ENCODE results near the gene ADCYAP1R1. TPM values are rescaled to one million over a fixed set of nuclear protein-coding genes. Genes with fewer than 3 reads are reported as not detected.

ADCYAP1R1 gene
- total RNA-seq, 1 experiment from 2014 or later = 0.12 TPM

DNA sequence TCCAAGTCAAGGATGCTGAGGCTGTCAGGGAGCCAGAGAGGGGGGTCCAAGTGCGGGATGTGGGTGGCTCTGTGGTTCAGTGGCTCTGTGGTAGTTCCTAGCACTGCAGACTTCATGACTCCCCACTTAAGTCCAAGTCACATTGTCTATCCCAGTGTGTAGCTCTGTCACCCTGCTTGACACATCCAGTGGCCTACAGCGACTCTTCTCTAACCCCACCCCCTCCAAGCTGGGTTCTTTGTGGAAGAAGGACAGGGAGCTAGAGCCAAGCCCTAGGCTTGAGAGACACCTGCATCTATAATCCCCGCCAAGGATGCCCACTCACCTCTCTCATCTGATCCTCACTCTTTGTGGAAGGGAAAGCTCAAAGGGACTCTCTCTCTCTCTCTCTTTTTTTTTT lies 57.6 kb downstream of the ADCYAP1R1 start:
- ChIA-PET RAD21 (ENCODE audit: low non-redundant PET in 1 of 2, low total read pairs in 2 of 2, uncharacterized antibody in 2 of 2, unreplicated experiment in 2 of 2) (no interaction called here), POLR2A (no interaction called here), CTCF (no interaction called here)
- Histone ChIP-seq H3K4me1 (ENCODE audit: control insufficient read depth in 1 of 2, insufficient read depth in 2 of 2, low read length in 2 of 2) (no peaks in the 10 kb centered on the region), H3K27ac (ENCODE audit: low read depth, low read length) (no peak overlapping the region), H3K9ac (ENCODE audit: low read length) (no peak overlapping the region), H3K36me3 (ENCODE audit: control insufficient read depth in 1 of 2, insufficient read depth in 2 of 2, low read length in 2 of 2) (no peaks in the 10 kb centered on the region), H3K4me2 (ENCODE audit: low read length) (no peak overlapping the region), H3K9me2 (ENCODE audit: insufficient read depth) (no peaks in the 10 kb centered on the region), H3K9me3 (ENCODE audit: control insufficient read depth in 1 of 2, insufficient read depth in 1 of 2, low read depth in 1 of 2, low read length in 2 of 2) (no peaks in the 10 kb centered on the region), H4K20me1 (ENCODE audit: insufficient read depth) (no peaks in the 10 kb centered on the region), H3K27me3 (ENCODE audit: insufficient read depth, low read length) (peaks cover 36% of the 10 kb centered on the region), H3K4me3 (replicated peaks in 1 of 2; ENCODE audit: low read depth in 1 of 2, low read length in 2 of 2) (no peak overlapping the region), H2AFZ (ENCODE audit: low read depth, low read length, poor library complexity, severe bottlenecking) (no peak overlapping the region), H3K79me2 (ENCODE audit: insufficient read depth, low read length) (no peaks in the 10 kb centered on the region)
- DNase-seq (ENCODE audit: low read depth, low spot score) (no peak), ATAC-seq (no peak)
- intact Hi-C loops (cut with micrococcal nuclease) = no loop called here
- BruUV-seq (replicated peaks) = no TSS peak
- TF ChIP-seq RAD21 (IDR thresholded peaks at IDR 0.05; ENCODE audit: low read depth) = no peak

GRCh38 chr7:31110331-31111108 lies 58.4 kb downstream of the ADCYAP1R1 start:
- no peak for TF ChIP-seq SP1 (IDR thresholded peaks at IDR 0.05; ENCODE audit: low read depth)
- TF ChIP-seq REST (IDR thresholded peaks at IDR 0.05; ENCODE audit: low read depth) = no peak
- TF ChIP-seq, protein P1, sequence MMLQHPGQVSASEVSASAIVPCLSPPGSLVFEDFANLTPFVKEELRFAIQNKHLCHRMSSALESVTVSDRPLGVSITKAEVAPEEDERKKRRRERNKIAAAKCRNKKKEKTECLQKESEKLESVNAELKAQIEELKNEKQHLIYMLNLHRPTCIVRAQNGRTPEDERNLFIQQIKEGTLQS (IDR thresholded peaks at IDR 0.05) = no peak
- no peak for TF ChIP-seq POLR2AphosphoS5 (IDR thresholded peaks at IDR 0.05; ENCODE audit: low read depth, low read length)
- TF ChIP-seq JUND (IDR thresholded peaks at IDR 0.05) = no peak
- no peak for TF ChIP-seq EZH2 (IDR thresholded peaks at IDR 0.05)
- DNase-seq (ENCODE audit: low read depth, low spot score) (no peak), ATAC-seq (no peak)
- Histone ChIP-seq H3K4me2 (ENCODE audit: low read length) (no peak overlapping the region), H3K4me1 (ENCODE audit: control insufficient read depth in 1 of 2, insufficient read depth in 2 of 2, low read length in 2 of 2) (no peaks in the 10 kb centered on the region), H3K36me3 (ENCODE audit: control insufficient read depth in 1 of 2, insufficient read depth in 2 of 2, low read length in 2 of 2) (no peaks in the 10 kb centered on the region), H3K9ac (ENCODE audit: low read length) (no peak overlapping the region), H3K4me3 (replicated peaks in 1 of 2; ENCODE audit: low read depth in 1 of 2, low read length in 2 of 2) (no peak overlapping the region), H3K27me3 (ENCODE audit: insufficient read depth, low read length) (peaks cover 34% of the 10 kb centered on the region), H3K9me2 (ENCODE audit: insufficient read depth) (no peaks in the 10 kb centered on the region), H4K20me1 (ENCODE audit: insufficient read depth) (no peaks in the 10 kb centered on the region), H3K9me3 (ENCODE audit: control insufficient read depth in 1 of 2, insufficient read depth in 1 of 2, low read depth in 1 of 2, low read length in 2 of 2) (no peaks in the 10 kb centered on the region), H2AFZ (ENCODE audit: low read depth, low read length, poor library complexity, severe bottlenecking) (no peak overlapping the region), H3K79me2 (ENCODE audit: insufficient read depth, low read length) (no peaks in the 10 kb centered on the region), H3K27ac (ENCODE audit: low read depth, low read length) (no peak overlapping the region)
- ChIA-PET RAD21 (ENCODE audit: low non-redundant PET in 1 of 2, low total read pairs in 2 of 2, uncharacterized antibody in 2 of 2, unreplicated experiment in 2 of 2) (no interaction called here), CTCF (no interaction called here), POLR2A (no interaction called here)
- intact Hi-C loops (cut with micrococcal nuclease) = no loop called here
- no TSS peak for BruUV-seq (replicated peaks)

Measured in HCT116 (cell line).